ENCODE results near the gene TMEM209.

Gene TMEM209

GRCh38 chr7:130118801-130119200 is 86.4 kb downstream of the TMEM209 start:
- DNase-seq: no peak

GRCh38 chr7:130118294-130118693 is 86.9 kb downstream of the TMEM209 start:
- DNase-seq: no peak

- DNase-seq: no peak
Measured at GRCh38 chr7:130114776-130115175, 90.4 kb downstream of the TMEM209 start.
